IPS-20b (cell line): Measurements from ENCODE around the gene CABP5.
"Not testable (repeated sequence)": the region's sequence is repeated elsewhere in the genome, so short reads cannot be mapped to it uniquely, and the experiment has no call there.

Source experiments
- H3K27ac ChIP-seq: one replicate; pipeline ENCODE4 v1.5.1; 2013; ENCODE audit warnings: low read length
- H3K27me3 ChIP-seq: 2 replicates; pipeline ENCODE4 v1.6.1; 2013; ENCODE audit warnings: mild to moderate bottlenecking, low read length, inconsistent platforms; ENCODE audit not compliant: insufficient read depth
- H3K36me3 ChIP-seq: 2 replicates; pipeline ENCODE4 v1.6.1; 2013; ENCODE audit warnings: low read depth, mild to moderate bottlenecking, inconsistent platforms, low read length, moderate library complexity; ENCODE audit not compliant: insufficient read depth
- H3K4me1 ChIP-seq: 2 replicates; pipeline ENCODE4 v1.6.1; 2013; ENCODE audit warnings: mild to moderate bottlenecking, control low read depth, inconsistent platforms, low read length, moderate library complexity; ENCODE audit not compliant: insufficient read depth
- H3K4me3 ChIP-seq: 2 replicates; pipeline ENCODE4 v1.5.1; 2013; ENCODE audit warnings: mild to moderate bottlenecking, low read length, inconsistent platforms
- H3K9ac ChIP-seq: 2 replicates; pipeline ENCODE4 v1.6.1; 2013; ENCODE audit warnings: low read depth, mild to moderate bottlenecking, inconsistent platforms, low read length, moderate library complexity
- H3K9me3 ChIP-seq: 2 replicates; pipeline ENCODE4 v1.6.1; 2013; ENCODE audit warnings: mild to moderate bottlenecking, low read depth, low read length, inconsistent platforms; ENCODE audit not compliant: insufficient read depth

CABP5 gene

GRCh38 chr19:48043675-48044258, at the start of gene CABP5:
Gene CABP5 (minus strand): TSS chr19:48044079. CDS start chr19:48043922, 157 bp downstream.
- H3K9ac ChIP-seq = no peak within 1 kb of the TSS
- no peak within 1 kb of the TSS for H3K27ac ChIP-seq
- H3K9me3 ChIP-seq = no peaks in the 10 kb centered on the region; the same call in none of the 2 replicates
- H3K4me3 ChIP-seq = no peak within 1 kb of the TSS
- H3K4me1 ChIP-seq = no peaks in the 10 kb centered on the region
- no peaks in the 10 kb centered on the region for H3K36me3 ChIP-seq
- no peaks in the 10 kb centered on the region; the same call in 1 of the 2 replicates for H3K27me3 ChIP-seq

GRCh38 chr19:48091111-48091718, 47.3 kb upstream of the CABP5 start:
- H3K9ac ChIP-seq, H3K4me3 ChIP-seq, H3K36me3 ChIP-seq, H3K9me3 ChIP-seq, H3K27ac ChIP-seq, H3K4me1 ChIP-seq, H3K27me3 ChIP-seq: not testable (repeated sequence)

DNA sequence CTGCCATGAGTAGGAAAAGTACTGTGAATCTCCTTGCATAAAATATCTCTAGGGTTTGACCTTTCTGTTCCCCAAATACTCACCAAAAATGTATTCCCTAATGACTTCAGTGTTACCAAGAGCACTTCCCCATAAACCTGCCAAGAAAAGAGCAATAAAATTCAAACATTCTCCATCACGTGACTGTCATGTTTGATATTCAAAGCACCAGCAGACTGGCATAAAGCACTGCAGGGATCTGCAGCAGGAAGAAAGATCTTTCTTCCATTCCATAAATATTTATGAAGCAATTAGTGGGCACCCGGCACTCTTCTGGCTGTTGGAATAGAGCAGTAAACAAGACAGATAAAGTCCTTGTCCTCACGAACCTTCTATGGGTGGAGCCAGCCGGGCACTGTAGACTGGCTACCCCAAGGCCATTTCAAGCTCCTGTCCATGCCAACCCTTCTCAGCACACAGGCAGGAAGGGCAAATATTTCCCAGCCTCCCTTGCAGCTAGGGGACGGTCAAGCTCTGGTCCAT, 46.5 kb upstream of the CABP5 start:
- H3K9ac ChIP-seq = no peak overlapping the region
- no peaks in the 10 kb centered on the region for H3K27me3 ChIP-seq
- no peaks in the 10 kb centered on the region for H3K9me3 ChIP-seq
- H3K4me3 ChIP-seq = no peak overlapping the region
- no peaks in the 10 kb centered on the region for H3K36me3 ChIP-seq
- H3K27ac ChIP-seq = no peak overlapping the region
- H3K4me1 ChIP-seq = no peaks in the 10 kb centered on the region

- not testable (repeated sequence) for H3K4me1 ChIP-seq, H3K27me3 ChIP-seq, H3K27ac ChIP-seq, H3K9me3 ChIP-seq, H3K4me3 ChIP-seq, H3K9ac ChIP-seq, H3K36me3 ChIP-seq
Measured at GRCh38 chr19:48088991-48089390, 45.1 kb upstream of the CABP5 start.

DNA sequence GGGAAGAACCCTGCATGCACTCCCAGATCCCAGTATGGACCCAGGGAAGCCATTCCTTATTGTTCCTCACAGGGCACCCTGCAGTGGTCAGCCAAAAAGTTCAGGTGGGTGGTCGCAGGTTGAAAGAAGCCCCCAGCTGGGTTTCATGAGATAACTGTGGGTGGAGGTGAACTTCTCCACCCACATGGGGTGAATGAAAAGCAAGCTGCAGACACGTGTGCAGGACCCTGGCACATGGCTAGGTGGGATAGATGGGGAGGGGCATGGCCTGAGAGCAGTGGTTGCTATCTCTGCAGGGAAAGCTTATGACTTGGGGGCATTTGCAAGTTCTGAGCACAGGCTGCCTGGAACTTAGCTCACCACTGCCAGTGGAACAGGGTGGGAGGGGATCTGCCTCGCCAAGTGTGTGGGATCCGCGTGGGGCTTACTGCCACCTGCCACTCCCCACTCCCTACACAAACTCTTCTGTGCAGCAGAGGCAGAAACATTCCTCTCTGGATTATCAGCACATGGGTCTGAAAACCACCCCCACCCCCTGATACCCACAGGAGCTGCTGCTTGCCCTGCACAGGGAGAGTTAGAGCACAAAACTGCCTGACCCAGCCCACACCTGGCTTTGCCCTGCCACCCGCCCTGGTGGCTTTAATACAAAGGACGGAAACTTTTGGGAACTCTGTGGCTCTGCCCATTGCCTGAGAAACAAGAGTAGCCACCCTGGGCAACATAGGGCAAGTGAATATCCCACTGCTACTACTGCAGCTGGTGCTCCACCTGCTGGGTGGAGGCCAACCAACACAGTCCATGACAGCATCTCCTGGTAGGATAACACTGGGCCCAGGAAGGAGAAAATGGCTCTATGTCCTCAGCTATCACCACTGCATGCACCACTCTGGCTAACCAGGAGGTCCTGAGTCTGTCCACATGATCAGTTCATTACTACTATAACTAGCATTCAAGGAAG, 42.3 kb upstream of the CABP5 start:
- H3K27ac ChIP-seq = no peak overlapping the region
- H3K36me3 ChIP-seq = no peaks in the 10 kb centered on the region
- H3K27me3 ChIP-seq = no peaks in the 10 kb centered on the region

GRCh38 chr19:48085076-48085475, 41.2 kb upstream of the CABP5 start:
- Histone ChIP-seq H3K9me3 (no peaks in the 10 kb centered on the region), H3K4me1 (no peaks in the 10 kb centered on the region), H3K36me3 (no peaks in the 10 kb centered on the region), H3K27me3 (no peaks in the 10 kb centered on the region), H3K4me3 (no peak overlapping the region), H3K9ac (no peak overlapping the region), H3K27ac (no peak overlapping the region)

More for the DNA sequence above, 42.3 kb upstream of the CABP5 start:
- Histone ChIP-seq H3K9me3 (no peaks in the 10 kb centered on the region), H3K9ac (peak overlapping the region; percentile 48; the same call in 1 of the 2 replicates), H3K4me1 (no peaks in the 10 kb centered on the region), H3K4me3 (no peak overlapping the region)

DNA sequence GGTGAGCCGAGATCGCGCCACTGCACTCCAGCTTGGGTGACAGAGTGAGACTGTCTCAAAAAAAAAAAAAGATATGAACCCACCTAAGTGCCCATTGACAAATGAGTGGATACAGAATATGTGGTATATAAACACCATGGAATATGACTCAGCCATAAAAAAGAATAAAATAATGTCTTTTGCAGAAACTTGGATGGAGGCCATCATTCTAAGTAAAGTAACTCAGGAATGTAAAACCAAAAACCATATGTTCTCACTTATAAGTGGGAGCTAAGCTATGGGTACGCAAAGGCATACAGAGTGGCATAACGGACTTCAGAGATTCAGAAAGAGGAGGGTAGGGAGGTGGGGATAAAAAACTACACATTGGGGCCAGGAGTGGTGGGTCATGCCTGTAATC, 37.2 kb upstream of the CABP5 start:
- no peaks in the 10 kb centered on the region for H3K4me1 ChIP-seq
- no peak overlapping the region for H3K4me3 ChIP-seq
- no peak overlapping the region for H3K27ac ChIP-seq
- H3K9ac ChIP-seq = no peak overlapping the region
- no peaks in the 10 kb centered on the region for H3K9me3 ChIP-seq
- no peaks in the 10 kb centered on the region for H3K36me3 ChIP-seq
- H3K27me3 ChIP-seq = no peaks in the 10 kb centered on the region

DNA sequence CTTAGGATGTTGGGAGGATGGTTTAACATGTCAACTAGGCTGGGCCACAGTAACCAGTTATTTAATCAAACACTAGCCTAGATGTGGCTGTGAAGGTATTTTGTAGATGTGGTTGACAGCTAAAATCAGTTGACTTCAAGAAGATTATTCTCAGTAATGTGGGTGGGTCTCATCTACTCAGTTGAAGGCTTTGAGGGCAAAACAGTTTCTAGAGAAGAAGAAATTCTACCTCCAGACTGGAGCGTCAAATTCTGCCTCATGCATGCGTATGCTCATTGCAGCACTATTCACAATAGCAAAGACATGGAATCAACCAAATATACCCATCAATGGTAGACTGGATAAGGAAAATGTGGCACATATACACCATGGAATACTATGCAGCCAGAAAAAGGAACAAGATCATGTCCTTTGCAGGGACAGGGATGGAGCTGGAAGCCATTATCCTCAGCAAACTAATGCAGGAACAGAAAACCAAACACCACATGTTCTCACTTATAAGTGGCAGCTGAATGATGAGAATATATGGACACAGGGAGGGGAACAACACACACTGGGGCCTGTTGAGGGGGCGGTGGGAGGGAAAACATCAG, 26.4 kb upstream of the CABP5 start:
- not testable (repeated sequence) for H3K27ac ChIP-seq, H3K36me3 ChIP-seq, H3K27me3 ChIP-seq, H3K4me1 ChIP-seq, H3K9me3 ChIP-seq, H3K4me3 ChIP-seq, H3K9ac ChIP-seq

- Histone ChIP-seq H3K4me1 (peaks cover 5% of the 10 kb centered on the region; the same call in 1 of the 2 replicates), H3K27ac (no peak overlapping the region), H3K27me3 (no peaks in the 10 kb centered on the region), H3K9me3 (no peaks in the 10 kb centered on the region), H3K4me3 (no peak overlapping the region), H3K36me3 (no peaks in the 10 kb centered on the region), H3K9ac (no peak overlapping the region)
Measured at GRCh38 chr19:48069435-48069834, 25.6 kb upstream of the CABP5 start.

GRCh38 chr19:48064509-48064908, 20.6 kb upstream of the CABP5 start:
- Histone ChIP-seq H3K9ac (peak overlapping the region; percentile 45; the same call in 1 of the 2 replicates), H3K27me3 (no peaks in the 10 kb centered on the region), H3K4me3 (peak overlapping the region; percentile 10; the same call in 1 of the 2 replicates), H3K4me1 (peaks cover 10% of the 10 kb centered on the region; the same call in 1 of the 2 replicates), H3K27ac (no peak overlapping the region), H3K36me3 (no peaks in the 10 kb centered on the region), H3K9me3 (no peaks in the 10 kb centered on the region)
